ENCODE results near the gene AFF1.

GRCh38 chr4:86991994-86992393, 57.2 kb downstream of the AFF1 start:
- TF ChIP-seq CTCF (IDR thresholded peaks at IDR 0.05; ENCODE audit: low read length) (no peak), EZH2phosphoT487 (IDR thresholded peaks at IDR 0.05; ENCODE audit: low read length) (no peak), EZH2 (optimal IDR thresholded peaks at IDR 0.05; ENCODE audit: low read depth, low read length) (no peak)
